GM18508 (cell line): ENCODE results near the gene LY6G5B.
A peak's percentile ranks its signal among the peaks of the same experiment; 100 is the strongest.

Experiments used
- ATAC-seq: cut with Tn5 transposase; IDR thresholded peaks from one replicate; pipeline ENCODE4 v1.9.1; 2021; ENCODE audit warnings: moderate number of reproducible peaks; ENCODE audit not compliant: insufficient read depth, unreplicated experiment

The LY6G5B gene

DNA sequence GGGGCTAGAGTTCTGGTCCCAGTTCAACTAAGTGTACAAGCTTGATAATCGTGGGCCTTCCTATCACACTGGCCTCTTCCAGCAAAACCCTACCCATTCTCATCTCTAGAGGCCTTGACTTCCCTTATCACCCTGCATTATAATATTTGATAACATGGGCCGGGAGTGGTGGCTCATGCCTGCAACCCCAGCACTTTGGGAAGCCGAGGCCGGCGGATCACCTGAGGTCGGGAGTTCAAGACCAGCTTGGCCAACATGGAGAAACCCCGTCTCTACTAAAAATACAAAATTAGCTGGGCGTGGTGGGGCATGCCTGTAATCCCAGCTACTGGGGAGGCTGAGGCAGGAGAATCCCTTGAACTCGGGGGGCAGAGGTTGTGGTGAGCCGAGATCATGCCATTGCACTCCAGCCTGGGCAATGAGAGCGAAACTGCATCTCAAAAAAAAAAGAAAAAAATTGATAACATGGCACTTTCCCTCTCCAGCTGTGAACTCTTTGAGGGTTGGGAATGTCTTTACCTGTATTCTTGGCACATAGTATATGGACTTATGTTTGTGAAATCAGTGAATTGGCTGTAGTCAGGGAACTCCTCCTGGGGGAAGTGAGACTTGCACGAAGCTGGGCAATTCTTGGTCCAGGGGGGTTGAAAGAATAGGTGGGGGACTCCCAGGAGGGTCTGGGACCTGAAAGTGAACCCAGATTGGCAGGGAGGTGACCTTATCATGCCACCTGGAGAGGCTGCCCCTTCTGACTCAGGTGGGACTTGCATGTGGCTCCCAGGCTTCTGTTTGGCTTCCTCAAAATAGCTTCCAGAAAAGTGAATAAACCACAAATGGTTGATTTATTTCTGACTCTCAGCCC, 8.3 kb upstream of the LY6G5B start:
- no peak for ATAC-seq

DNA sequence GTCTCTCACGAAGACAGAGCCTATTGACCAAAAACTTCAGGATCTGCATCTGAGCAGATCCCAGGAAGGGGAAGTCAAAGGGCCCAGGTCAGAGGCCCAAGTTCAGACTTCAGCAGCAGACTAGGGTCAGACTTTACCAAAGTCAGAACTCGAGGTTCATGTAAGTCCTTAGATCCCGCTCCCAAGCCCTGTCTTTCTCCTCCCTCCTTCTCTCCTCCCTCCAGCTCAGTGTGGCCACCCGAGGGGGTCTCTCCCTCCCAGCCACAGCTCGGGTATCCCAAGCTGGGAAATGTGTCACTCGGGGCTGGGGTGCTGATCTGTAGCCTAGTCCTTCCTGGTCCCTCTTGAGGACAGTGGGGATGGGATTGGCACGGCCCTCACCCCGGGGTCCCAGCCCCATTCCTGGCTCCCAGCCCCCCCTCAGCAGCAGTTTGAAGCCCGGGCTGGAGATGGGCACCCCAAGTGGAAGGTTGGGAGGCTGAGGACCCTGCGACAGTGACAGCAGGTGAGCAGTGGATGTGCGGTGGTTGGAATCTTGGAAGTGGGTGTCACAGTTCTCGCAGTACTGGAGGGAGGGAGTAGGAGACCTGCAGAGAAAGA, 7.6 kb upstream of the LY6G5B start:
- no peak for ATAC-seq

DNA sequence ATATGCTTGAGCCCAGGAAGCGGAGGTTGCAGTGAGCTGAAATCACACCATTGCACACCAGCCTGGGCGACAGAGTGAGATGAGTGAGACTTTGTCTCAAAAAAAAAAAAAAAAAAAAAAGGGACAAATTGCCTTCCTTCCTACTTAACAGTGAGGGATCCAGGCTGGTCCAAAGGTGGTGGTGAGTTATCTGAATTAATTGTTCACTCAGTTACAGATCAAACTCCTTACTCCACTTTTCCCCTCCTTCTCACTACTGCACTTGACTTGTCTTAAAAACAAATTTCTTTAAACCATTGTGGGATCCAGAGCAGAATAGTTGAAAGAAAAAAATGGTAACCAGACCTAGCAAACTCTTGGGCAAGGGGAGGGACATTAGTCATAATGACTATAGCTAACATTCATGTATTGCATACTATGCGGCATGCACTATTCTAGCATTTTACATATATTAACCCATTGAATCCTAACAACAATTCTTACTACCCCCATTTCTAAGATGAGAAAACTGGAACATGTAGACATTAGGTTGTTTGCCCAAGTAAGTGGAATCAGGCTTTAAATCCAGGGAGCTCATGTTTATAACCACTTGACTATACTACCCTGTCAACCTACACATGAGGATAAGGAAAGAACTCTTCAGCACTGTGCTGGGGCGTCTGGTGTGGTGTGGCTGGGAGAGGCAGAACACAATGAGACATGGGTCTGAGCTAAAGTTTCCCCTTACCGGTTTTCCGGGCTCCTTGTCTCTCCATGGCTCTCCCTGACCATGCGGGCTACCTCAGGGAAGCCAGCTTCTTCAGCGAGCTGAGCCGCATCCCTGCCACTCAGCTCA, 6.4 kb upstream of the LY6G5B start:
- ATAC-seq: no peak

DNA sequence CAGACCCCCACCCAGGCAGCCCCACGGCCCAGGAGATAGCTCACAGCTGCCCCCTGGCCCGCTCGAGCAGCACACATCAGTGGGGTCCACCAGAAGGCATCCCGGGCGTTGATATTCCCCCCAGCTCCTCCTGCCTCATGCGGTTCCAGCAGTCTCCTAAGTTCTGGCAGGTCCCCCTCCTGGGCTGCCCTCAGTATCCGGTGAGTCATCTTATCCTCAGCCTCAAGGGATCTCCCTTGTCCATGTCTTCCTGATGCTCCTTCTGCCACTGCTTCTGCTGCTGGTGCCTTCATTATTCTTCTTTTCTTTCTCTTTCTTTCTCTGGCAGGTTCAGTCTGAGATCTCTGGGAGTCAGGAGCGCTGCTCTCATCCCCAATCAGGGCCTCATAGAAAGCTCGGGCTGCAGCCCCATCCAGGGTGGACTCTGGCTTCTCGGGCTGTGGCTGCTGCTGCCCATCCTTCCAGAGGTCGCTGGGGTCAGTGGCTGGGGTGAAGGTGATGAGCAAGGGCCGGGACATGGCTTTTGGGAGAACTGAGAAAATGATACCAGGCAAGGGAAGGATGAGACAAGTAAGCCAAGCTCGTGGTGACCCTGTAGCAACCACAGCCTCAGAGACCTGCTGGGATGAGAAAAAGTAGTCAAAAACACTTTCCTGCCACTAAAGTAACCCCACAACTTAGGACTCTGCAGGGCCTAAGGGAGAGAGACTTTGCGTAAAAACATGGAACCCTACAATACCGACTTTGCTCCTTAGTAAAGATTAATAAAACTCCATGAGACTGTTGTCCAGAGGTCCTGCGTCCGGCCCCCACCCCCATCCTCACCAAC, 5.6 kb upstream of the LY6G5B start:
- ATAC-seq: no peak

DNA sequence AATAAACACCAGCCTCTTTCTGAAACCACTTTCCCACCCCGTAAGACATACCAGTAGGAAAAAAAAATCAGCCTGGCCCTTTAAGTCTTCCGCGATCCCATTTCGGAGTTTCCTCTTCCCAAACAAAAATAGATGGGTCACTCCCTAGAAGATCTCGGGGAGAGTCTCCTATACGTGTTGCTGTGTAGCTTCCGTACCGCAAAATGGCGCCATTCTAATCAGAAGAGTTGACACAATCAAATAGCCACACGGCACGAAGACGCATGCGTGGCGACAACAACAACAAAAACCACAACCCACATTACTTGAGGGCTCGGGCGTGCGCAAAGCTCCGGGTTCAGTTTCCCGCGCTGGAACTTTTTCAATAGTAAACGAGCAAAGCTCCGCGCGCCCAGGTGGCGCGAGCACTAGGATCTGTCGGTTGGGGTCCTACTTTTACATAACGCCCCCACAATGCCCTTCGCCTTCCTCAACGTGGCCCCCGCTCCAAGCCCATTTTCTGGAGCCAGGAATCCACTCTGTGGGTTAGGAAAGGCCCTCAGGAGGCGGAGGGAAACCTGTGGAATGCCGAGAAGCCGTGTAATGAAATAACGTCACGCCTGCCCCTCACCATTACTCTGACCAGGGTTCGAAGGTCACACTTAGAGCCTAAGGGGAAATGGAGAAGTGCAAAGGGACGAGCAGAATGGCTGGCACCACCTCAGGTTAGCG, 4.8 kb upstream of the LY6G5B start, which contains the start of gene GPANK1:
Gene GPANK1, minus strand, starts transcription at position 208 of the 711 bp plus-strand sequence. CDS start 519 bp downstream, outside the sequence.
- ATAC-seq: no peak

DNA sequence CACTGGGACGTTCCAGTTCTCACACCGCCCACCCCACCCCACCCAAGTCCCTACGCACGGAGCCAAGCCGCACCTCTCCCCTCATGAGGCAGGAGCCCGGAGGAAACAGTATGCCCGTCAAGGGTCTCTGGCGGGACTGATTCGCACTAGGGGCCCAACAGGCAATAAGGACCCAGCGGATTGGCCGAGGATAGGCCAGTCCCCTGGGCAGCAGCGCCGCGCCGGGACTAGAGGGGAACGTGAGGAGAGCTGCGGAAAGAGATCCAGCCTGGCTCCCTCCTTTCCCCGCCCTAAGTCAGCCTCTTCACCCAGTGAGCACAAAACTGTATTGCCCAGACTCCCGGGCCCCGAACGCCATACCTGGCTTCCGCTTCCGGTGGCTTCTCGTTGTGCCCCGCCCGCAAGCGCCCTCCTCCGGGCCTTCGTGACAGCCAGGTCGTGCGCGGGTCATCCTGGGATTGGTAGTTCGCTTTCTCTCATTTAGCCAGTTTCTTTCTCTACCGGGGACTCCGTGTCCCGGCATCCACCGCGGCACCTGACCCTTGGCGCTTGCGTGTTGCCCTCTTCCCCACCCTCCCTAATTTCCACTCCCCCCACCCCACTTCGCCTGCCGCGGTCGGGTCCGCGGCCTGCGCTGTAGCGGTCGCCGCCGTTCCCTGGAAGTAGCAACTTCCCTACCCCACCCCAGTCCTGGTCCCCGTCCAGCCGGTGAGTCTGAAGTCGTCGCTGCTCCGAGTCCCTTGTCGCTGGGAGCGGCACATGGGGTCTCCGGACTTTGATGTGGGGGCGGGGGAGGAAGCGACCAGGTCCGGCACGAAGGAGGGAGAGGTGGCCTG, 4.1 kb upstream of the LY6G5B start, which contains the start of gene CSNK2B:
Gene CSNK2B, plus strand, starts transcription at position 580 of the 836 bp plus-strand sequence. CDS start 752 bp downstream, outside the sequence.
- peak; percentile 55 for ATAC-seq

DNA sequence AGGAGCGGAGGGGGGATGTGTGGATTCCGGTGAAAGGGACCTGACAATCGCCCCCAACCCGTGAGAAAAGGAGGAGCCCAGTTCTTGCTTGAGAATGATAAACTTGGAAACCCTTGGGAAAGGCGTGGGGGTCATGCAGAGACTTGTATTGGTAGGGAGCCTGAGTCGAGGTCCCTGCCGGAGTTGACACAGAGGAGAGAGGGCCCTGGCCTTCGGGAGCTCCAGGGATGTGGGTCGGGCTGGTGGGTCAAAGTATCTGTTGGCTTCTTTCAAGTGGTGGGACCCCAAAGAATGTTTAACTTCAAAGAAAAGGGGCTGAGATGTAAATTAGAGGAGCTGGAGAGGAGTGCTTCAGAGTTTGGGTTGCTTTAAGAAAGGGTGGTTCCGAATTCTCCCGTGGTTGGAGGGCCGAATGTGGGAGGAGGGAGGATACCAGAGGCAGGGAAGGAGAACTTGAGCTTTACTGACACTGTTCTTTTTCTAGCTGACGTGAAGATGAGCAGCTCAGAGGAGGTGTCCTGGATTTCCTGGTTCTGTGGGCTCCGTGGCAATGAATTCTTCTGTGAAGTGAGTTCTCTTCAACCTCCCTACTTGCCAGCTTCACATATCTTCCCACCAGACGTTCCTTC, 3.3 kb upstream of the LY6G5B start:
- no peak for ATAC-seq

DNA sequence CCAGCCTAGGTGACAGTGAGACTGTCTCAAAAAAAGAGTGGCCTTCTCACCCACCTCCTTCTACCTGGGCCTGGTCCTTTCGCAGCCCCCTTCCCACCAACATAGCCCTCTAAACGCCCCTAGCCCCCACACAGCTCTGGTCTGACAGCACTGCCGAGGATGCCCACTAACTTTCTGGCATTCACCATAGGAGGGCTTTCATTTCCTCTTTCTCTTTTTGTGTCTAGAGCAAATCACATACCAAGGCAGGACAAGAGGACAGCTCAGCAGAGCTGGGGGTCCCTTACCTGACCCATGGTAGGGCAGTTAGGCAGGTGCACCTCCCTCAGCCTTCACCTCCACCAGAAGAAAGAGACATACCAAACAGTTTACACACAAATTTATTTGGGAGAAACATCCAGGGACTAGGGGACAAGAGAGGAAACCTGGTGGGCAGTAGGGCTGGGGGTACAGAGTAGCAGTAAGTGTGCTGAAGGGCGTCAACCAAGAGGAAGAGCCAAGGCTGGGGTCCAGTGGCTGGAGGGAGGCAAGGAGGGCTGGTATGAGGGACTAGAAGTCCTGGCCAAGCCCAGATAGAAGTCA, 6.6 kb downstream of the LY6G5B start:
- no peak for ATAC-seq

DNA sequence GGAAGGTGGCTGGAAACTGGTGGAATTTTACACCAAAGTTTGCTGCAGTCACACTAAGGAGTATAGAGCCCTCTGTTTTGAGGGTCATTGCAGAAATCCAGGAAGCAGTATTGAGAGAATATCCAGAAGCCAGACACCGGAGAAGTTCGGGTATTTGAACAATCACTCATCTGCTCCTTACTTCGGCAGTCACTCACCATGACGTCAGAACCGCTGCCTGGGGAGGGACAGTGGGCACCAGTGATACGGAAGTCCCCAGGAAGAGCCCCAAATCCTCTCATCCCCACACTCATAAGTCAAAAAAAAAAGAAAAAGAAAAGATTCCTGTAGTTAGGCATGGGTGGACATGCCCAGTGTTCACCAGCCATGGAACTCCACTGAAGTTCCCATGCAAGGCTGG, 7.1 kb downstream of the LY6G5B start:
- no peak for ATAC-seq

DNA sequence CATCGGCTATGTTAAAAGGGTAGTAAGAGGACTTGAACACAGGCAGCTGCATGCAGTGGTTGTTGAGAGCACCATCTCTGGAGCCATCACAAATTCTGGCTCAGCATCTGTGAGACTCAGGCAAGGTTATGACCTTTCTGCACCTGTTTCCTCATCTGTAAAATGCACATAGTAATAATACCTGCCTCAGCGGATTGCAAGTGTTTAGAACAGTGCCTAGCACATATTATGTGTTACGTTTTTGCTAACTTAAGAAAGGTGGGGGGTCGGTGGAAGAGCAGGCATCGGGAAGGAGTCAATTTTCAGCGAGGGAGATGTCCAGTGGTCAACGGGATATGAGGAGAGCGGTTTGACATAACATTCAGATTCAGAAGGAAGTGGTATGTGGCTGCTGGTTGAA, 8.2 kb downstream of the LY6G5B start:
- no peak for ATAC-seq

DNA sequence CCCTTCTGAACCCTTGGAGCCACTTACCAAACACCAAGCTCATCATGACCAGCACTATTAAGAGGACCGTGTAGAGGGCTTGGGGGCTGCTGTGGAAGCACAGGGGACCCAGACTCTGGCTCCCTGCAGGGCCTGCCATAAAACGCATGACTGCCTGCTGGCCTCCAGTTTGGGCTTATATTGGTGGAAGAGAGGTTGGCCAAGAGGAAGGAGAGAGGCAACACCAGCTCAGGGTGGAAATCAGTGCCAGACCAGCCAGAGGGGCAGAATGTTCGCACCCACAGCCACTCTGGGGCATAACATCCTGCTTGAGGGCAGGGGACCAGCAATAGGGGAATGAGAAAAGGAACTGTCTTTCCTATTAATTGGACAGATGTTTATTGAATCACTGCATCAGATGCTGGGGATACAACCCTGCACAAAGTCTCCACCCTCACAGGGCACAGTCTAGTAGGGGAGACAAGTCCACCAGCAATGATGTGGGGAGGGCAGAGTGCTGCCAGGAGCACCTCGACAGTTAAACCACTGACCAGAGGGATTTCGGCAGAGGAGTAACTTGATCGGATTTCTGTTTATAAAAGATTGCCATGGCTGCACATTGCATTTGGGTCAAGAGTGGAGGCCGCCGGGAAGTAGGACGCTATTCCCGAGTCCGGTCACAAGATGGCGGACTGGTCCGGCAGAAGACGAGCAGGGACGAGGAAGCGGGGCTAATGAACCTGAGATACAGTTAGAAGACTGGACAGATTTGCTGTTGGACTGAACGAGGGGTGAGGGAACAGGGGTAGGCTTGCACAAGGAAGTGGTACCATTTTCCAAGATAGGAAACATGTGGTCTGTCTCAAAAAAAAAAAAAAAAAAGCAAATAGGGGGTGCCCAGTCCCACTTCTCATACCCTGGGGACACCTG, 10.7 kb downstream of the LY6G5B start, which contains the start of gene LY6G5C:
Gene LY6G5C, minus strand, starts transcription at position 842 of the 909 bp plus-strand sequence. Its CDS starts 694 bp downstream, at position 148.
- no peak for ATAC-seq

DNA sequence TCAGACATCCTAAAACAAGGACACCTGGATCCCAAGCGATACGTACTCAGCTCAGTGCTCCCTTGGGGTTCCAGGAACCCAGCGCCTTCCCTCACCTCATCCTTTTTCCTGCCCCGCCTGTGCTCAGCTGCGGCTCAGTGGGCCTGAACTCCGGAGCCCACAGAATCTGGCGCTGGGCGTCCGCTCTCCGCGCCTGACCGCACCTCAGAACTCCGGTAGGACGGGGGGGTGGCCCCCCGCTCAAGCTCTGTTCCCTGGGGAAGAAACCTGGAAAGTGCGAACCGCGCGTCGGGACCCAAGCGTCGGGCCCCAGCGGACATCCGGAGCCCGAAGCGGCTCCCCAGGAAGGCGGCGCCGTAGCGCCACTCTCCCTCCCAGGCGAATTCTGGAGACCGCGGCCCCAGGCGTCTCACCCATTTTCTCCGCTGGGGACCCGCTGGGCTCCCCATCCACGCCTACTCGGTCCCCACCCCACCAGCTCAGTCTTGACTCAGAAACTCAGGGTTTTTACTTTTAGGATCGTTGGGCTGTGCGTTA, 11.4 kb downstream of the LY6G5B start:
- no peak for ATAC-seq

DNA sequence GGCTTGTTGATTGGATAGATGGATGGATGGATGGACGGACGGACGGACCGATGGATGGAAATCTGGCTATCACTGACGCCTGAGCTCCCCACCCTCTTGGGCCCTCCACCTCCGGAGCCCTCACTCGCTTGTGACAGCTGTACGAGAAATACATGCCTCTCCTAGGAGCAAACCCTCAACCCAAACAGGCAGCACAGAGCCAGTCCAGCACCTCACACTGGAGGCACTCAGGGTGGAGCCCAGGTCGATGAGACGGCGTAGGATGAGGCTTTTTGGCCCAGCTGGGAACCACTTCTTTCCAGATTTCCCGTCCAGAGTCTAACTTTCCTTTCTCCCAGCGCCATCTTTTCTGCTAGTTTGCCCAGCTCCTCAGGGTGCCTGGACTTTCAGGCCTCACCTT, 13.8 kb downstream of the LY6G5B start:
- no peak for ATAC-seq

DNA sequence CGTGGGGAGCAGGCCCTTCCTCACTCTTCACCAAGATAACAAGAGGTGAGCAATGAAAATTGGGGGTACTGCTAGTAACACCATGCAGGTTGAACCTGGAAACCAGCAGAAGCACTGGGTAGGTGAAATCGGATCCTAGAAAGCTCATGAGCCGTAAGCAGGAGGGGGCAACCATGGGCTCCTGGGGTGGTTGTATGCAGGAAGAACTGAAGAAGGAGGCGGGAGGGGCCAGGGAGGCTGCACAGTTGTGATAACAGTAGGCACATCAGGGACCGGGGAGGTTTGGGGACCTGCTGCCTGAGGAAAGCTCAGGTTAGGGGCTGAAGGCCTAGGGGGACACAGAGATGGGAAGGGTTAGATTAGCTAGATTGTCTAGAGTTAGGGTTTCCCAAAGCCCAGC, 16.7 kb downstream of the LY6G5B start:
- ATAC-seq: no peak

DNA sequence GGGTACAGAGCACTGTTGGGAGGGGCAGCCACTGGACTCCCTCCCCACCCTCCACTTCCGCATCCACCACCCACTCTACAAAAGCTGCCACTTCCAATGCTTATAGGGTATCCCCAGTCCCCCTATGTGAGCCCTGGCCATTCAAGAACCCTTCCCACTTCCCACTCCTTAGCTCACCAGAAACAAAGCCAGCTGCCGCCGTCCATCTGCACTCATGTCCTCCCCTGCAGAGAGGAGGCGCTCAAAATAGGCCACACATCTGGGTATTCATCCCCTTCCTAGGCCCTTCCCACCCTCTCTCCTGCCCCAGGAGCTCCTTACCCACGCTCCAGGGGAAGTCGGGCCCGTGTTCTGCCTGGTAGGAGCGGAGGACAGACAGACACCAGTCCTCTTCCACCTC, 17.5 kb downstream of the LY6G5B start:
- ATAC-seq: no peak
